GM18873 (cell line): Measurements from ENCODE around the gene XAB2.
"Not testable (repeated sequence)": the region's sequence is repeated elsewhere in the genome, so short reads cannot be mapped to it uniquely, and the experiment has no call there.

ENCODE experiments used
- ATAC-seq: cut with Tn5 transposase; IDR thresholded peaks from one replicate; pipeline ENCODE4 v1.9.1; 2021; ENCODE audit warnings: mild to moderate bottlenecking, moderate library complexity, moderate number of reproducible peaks; ENCODE audit not compliant: unreplicated experiment, low FRiP score

The XAB2 gene

GRCh38 chr19:7590256-7590655 is 39.1 kb downstream of the XAB2 start:
- ATAC-seq, result no peak

GRCh38 chr19:7589822-7590221 is 39.5 kb downstream of the XAB2 start:
- ATAC-seq, result no peak

- ATAC-seq, result no peak
Measured at GRCh38 chr19:7582446-7582845, 46.9 kb downstream of the XAB2 start.

- ATAC-seq, result no peak
Measured at GRCh38 chr19:7579182-7579581, 50.2 kb downstream of the XAB2 start.

- no peak for ATAC-seq
Measured at GRCh38 chr19:7578127-7578526, 51.2 kb downstream of the XAB2 start.

- not testable (repeated sequence) for ATAC-seq
Measured at GRCh38 chr19:7577422-7577821, 51.9 kb downstream of the XAB2 start.

- no peak for ATAC-seq
Measured at GRCh38 chr19:7575434-7576040, 53.8 kb downstream of the XAB2 start.

GRCh38 chr19:7570761-7571160 is 58.6 kb downstream of the XAB2 start:
- ATAC-seq, result no peak
